SIG-M5 (cell line): ENCODE data around the gene CDR2L.
A peak's percentile ranks its signal among the peaks of the same experiment; 100 is the strongest.

ENCODE experiments used
- DNase-seq: peaks from one replicate; lab custom pipeline; 2025; lab: John Stamatoyannopoulos, UW

Gene CDR2L

DNA sequence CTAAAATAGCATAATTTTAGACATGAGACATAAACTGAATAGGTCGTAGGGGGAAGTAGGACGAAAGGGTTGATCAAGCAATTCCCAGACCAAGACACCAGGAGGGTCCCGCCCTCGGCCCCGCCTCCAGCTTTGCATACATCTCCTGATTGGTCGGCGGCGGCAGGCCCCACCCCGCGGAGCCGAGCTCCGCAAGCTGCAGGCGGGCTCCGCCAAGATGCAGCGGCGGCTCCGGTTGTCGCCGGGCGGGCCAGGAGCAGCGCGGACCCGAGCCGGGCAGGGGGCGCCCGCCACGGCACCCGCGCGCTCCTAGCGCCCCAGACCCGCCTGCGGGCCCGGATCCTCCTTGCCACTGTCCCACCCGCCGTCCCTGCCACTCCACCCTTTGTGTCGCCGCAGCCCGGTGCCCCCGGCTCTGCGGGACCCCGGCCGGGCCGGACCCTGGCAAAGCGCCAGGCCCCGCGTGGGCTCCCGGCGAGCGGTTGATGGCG lies at the start of gene CDR2L:
Gene CDR2L (plus strand): TSS at position 215 of the 491 bp plus-strand sequence. CDS start 412 bp downstream, outside the sequence.
- peak; percentile 79 for DNase-seq

DNA sequence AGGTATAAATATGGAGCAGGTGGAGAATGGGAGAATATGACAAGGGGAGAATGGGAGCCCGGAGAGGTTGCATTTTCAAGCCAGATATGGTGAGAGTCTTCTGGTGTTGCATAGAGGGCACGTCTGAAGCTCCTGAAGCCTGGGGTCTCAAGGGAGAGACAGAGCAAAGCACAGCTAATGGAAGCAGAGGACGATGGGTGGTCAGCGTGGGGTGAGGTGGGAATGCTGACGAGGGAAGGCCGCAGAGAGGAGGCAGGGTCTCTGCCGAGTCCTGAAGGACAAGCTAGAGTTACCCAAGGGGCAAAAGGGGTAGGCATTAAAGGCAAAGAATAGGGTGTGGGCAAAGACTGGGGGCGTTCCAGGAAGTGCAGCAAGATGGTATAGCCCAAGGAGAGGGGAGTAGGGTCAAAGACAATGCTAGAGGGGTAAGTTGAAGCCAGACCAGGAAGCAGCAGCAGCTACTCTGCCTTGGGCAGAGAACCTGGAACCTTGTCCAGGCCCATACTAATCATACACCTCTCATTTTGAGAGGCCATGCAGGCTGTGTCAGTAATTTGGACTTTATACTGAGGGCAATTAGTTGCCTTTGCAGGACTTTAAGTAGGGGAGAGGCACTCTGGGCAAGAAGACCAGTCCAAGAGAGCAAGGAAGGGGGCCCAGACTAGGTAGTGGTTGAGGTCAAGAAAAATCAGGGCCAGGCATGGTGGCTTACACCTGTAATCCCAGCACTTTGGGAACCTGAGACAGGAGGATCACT lies 49.1 kb upstream of the CDR2L start:
- DNase-seq, result no peak

DNA sequence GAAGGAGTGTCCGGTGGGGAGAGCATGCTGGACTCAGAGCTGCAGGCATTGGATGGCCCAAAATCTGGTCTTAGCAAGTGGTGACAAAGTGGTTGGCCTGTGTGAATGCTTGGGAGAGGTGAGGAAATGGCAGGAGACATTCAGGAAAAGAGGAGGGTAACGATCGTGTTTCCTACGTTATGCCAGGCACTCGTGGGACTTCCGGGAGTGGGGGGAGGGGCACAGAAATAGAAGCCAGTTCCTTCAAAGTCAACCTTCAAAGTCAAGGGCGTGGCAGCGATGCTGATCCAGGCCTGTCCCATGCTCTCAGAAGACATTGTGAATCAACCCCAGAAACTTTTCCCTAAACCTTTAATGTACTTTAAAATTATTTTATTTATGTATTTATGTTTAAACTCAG lies 47.9 kb upstream of the CDR2L start:
- no peak for DNase-seq

DNA sequence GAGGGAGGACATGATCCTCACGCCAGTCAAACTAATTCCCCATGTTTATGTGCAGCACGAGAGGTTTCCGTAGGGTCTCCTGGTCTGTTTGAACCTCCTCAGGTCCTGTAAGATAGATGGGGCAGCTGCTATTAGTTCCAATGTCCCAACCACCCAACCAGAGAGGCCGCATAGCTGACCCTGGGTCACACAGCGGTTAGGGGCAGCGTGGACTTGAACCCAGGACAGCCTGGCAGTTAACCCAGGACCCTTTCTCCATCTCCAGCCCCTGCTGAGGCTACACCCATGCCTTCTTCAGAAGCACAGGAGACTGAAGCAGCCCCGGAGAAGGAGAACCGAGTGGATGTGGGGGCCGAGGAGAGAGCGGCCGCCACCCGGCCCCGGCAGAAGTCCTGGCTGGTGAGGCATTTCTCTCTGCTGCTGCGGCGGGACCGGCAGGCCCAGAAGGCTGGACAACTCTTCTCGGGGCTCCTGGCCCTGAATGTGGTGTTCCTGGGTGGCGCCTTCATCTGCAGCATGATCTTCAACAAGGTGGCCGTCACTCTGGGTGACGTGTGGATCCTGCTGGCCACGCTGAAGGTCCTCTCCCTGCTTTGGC lies 46.2 kb upstream of the CDR2L start:
- DNase-seq, result no peak

DNA sequence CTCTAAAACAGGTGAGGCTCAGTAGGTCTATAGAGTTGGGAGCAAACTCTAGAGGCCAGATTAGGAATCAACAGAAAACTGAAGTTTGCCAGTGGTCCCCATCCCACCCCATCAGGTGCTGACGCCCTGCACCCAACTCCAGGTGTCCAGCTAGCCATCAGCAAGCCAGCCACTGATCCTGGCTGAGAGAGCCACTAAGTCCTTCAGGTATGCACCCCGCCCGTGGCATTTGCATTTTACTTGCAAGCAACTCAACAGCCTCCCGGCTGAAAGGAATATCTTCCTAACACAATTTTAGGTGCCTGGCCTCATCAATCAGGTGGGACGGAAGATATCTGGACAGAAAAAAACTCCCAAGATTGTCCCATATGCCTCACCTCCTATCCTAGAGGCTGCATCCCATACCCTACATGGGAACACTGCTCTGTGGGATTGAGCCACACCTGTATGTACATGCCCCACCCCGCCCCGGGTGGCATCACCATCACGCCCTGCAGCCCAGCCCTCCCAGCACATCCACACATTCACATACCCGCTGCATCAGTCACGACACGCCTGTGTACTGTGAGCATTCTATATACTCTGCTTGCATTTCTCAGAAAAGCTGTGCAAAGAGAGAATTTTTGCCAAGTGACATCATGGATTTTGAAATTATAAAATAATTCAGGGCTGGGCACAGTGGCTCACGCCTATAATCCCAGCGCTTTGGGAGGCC lies 43.5 kb upstream of the CDR2L start:
- no peak for DNase-seq

DNA sequence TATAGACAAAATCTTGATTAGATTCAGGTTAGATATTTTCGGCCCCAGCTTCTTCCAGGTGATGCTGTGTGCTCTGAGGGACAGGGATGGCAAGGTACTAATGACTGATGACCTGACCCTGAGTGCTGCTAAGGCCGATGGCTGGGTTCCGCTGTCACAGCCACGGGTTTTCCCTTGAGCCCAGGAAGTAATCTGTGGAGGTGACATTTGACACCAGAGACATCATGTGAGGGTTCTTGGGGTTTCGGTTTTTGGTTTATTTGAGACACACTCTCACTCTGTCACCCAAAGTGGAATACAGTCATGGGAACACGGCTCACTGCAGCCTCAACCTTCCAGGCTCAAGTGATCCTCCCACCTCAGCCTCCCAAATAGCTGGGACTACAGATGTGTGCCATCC lies 41.9 kb upstream of the CDR2L start:
- no peak for DNase-seq

DNA sequence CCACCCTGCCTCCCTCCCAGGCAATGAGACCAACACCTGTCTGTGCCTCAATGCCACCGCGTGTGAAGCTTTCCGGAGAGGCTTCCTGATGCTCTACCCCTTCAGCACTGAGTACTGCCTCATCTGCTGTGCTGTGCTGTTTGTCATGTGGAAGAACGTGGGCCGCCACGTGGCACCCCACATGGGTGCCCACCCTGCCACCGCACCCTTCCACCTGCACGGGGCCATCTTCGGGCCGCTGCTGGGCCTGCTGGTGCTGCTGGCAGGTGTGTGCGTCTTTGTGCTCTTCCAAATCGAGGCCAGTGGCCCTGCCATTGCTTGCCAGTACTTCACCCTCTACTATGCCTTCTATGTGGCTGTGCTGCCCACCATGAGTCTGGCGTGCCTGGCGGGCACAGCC lies 40.8 kb upstream of the CDR2L start:
- no peak for DNase-seq

DNA sequence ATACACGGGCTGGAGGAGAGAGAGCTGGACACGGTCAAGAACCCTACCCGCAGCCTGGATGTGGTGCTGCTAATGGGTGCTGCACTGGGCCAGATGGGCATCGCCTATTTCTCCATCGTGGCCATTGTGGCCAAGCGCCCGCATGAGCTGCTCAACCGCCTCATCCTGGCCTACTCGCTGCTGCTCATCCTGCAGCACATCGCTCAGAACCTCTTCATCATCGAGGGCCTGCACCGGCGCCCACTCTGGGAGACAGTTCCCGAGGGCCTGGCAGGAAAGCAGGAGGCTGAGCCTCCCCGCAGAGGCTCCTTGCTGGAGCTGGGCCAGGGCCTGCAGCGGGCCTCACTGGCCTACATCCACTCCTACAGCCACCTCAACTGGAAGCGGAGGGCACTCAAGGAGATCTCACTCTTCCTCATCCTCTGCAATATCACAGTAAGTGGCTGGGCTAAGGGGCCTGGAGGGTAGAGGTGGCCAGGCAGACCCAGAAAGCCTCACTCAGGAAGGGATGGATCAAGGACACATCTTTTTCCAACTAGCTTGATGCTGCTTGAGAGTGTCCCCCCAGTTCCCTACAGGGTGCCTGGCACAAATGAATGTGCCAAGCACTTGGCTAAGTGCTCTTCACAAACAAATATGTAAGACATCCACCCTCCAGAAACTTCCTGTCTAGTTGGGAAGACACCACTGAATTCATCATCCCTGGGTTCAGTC lies 40.2 kb upstream of the CDR2L start:
- no peak for DNase-seq

DNA sequence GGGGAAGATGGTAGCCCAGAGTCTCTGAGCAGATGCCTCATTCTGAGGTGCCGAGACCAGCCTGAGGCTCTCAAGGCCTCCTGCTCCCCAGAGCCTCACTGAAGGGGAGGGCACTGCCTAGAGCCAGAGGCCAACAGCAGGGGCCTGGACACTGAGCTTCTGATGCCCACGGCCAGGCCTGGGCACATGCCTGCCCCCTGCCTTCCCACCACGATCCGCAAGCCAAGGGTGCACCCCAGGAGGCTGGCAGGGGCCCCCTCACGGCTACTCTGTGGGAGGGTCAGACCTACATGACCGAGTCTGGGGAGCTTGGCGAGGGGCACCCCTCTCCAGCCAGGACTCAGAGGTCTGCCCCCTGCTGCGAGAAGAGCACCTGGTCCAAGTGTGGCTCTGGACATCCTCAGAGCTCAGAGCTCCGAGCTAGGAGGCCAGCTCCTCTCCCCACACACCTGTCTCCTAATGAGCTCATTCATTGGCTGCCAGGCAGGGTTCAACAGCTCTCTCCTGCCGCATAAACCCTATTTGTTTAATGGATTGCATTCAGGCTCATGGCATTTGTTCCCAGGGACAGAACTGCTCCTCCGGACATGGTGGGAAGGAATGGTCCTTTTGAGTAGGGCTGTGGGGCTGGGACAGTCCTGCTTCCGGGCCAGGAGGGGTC lies 37.8 kb upstream of the CDR2L start:
- DNase-seq, result no peak

DNA sequence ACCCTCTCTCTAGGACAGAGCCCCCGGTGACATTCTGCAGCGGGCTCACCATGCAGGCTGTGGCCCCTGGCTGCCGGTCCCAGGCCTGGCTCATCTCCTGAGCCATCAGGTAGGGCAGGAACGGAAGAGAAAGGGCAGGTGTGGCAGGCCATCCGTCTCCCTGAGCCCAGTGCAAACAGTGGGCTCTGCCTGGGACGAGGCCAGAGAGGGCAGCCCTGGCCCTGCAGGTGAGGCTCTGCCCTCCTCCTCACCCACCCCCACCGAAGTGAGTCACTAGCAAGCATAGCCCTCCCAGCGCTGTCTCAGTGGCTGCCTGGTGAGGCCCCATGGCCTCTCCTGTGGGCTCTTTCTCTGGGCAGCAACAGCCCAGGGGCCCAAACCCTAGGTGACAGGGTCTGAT lies 37.2 kb upstream of the CDR2L start:
- no peak for DNase-seq

DNA sequence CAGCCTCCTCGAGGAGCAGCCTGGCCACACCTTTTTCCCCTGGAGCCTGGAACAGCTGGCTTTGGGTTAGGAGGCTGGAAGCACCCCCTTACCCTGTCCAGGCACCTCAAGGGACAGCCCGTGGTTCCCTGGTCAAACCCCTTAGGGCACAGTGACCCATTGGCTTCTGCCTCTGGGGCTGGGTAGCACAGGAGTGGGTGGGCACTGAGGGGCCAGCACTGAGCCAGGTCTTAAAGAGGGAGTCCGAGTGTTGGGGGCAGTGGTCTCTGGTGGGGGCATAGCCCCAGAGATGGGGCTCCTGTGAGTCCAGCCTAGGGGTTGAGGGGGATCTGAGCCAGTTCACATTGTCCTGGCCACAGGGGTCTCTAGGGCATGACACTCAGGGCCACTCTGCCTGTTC lies 36.4 kb upstream of the CDR2L start:
- no peak for DNase-seq

DNA sequence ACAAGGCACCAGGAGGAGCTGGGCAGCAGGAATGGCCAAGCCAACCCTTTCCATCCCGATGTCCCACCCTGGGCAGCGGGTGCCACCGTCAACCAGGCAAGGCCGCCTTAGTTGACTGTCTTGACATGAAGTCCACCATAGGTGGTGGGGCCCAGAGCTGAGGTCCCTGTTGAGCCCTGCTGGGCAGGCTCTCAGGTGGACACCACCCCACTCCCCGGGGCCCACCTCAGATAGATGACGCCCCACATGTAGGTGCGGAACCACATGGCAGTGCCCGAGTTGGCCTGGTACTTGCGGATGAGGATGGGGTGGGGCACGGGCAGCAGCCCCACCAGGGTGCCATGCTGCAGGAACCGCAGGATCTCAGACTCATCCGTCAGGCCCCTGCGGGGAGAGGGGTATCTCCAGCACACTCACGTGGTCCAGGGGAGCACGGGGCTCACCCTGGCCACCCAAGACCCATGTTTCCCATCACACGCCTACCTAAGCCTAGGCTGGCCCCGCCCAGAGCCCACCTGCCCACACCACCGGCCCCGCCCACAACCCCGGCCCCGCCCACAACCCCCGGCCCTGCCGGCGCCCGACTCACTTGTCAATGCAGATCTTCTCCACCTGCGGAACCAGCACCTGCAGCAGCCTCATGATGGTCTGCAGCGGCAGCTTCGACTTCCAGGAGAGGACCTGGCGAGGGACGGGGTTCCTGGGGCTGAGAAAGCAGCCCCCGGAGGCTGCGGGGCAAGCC lies 35.6 kb upstream of the CDR2L start:
- DNase-seq, result no peak

DNA sequence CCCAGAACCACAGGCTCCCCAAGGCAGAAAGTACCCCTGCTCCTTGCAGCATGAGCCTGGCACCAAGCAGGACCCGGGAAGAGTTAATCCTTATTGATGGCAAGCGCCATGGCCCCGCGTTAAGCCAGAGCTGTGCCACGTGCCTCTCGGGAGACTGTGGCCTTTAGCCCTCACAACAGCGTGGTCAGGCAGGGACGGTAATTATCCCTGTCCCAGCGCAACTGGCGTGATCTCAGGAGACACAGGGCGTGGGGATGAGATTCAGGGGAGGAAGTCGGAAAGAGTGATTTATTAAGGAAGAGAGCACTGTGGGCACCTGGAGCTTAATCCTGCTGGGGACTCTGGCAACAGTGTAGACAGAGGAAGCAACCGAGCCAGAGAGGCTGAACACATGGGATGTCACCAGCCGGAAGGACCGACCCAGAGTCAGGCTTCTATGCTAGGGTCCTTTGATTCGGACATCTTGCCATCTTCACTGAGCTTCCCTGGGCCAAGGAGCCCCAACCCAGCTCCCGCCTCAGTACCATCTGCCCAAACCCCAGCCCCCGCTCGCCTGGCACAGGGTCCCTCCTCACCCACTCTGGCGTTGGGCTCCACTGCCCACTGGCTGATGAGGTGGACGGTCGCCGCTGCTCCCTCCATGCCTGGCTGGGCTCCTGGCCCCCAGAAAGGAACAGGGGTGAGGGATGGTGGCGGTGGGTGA lies 34.9 kb upstream of the CDR2L start:
- DNase-seq, result no peak

DNA sequence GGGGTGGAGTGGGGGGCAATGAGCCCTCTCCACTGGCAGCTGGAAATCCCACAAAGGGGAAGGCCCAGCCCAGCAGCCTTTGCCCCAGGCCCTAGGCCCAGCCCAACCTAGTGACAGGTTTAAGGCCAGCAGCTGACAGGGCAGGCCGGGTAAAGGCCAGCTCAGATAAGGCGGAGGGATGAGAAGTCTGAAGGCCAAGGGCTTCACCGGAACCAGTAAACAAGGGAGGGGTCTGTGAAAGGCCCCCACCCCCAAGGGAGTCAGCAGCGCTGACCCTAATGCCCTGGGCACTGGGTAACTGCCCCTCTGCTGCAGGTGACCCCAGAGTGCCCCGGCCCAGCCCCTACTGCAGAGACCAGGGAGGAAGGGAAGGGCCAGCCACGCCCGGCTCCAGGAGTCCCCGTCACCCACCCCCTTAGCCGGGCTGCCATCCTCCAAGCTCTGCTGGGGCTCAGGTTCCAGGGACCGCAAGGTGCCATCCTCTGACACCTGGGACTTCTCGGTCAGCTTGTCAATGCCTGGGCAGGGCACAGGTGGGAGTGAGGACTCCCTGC lies 34.2 kb upstream of the CDR2L start:
- DNase-seq, result no peak

DNA sequence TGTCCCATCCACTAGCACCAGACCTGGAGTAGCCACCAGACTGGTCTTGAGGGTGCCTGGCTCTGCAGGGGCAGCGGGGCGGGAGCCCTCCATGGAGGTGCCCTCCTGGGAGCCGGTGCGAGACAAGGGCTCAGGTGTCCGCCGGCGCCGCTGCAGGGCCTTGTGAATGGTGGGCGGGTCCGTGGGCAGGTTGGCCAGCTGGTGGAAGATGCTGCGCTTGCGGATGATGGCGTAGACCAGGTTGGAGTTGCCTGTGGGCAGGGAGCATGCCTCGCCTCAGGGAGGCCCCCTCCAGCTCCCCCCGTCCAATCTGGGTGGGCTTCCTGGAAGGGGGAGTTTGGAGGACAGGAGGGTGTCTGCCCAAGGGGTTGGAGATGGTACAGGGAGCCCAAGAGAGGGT lies 33.3 kb upstream of the CDR2L start:
- DNase-seq, result no peak

DNA sequence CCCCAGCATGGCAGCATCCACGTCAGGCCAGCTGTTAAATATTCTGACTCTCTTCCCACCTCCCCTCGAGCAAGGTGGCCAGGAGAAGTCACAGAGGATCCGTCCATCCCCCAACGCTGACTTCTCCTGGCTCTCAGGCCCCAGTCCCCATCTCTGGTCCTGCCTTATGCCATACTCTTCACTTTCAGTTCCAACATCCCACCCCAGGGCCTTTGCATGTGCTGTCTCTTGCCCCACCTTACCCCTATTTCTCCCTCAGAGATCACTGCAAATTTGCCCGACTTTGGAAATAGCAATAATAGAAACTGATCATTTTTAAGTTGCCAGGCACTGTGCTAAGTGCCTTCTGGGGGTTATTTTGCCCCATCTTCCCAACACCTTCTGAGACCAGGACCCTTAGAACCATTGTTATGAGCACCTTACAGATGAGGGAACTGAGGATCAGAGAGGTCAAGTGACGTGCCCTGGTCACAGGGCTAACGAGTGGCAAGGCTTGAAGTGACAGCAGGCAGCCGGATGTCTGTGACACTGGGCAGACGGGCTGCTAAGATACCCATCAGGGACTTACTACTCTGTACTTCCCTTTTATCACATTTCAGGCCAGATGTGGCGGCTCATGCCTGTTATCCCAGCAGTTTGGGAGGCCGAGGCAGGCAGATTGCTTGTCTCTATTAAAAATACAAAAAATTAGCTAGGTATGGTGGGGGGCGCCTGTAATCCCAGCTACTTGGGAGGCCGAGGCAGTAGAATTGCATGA lies 32.6 kb upstream of the CDR2L start:
- DNase-seq, result no peak

DNA sequence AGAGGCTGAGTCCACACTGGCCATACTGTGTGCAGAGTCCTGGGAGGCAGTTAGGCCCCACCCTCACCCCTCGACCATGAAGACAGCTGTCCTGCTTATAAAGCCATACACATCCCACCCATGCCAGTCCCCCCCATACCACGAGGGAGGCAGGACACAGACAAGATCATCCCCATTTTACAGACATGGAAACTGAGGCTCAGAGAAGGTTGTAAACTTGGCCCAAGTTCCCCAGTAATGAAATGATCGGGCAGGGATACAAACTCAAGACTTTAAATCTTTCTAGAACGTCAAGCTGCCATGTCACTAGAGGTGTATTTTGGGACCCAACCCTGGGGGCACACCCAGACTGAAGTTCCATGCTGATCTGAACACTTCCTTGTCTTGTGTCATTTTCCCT lies 31.3 kb upstream of the CDR2L start:
- no peak for DNase-seq

DNA sequence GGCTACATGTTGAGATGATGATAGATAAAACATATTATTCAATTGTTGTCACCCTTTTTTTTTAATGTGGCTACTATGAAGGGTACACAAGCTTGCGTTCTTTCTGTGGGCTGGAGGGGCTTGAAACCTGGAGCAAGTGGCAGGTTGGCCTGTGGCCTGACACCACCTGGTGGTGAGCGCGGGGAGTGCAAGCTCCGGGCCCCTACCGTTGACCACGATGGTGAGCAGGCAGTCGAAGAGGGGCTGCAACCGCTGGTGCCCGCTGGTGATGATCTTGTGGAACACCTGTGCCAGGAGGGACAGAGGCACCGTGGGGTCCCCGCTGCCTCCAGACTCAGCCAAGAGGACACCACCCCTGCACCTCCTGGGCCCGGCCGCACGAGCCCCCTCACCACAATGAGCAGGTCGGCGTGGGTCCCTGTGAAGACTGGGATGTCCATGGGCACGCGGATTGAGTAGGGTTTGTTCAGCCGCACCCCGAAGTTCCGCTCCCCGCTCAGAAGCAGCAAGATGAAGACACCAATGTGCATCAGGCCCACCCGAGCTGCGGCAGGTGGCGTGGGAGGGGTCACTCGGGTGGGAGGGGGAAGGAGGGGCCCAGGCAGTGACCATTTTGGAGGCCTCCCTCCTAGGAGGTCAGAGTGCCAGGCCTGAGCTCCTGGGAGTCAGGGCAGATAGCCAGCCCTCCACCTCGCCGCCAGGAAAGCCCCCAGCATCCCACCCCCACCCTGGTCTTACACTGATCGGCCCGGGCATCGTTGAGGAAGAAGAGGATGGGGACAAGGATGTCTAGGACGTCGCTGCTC lies 29.3 kb upstream of the CDR2L start:
- no peak for DNase-seq
